Left renal pelvis (tissue), 4 donors: ENCODE results near the gene MAMSTR. TPM values are rescaled to one million over a fixed set of nuclear protein-coding genes. Genes with fewer than 3 reads are reported as not detected.

Experiments
- DNase-seq, 4 donors: peaks; one replicate each; pipeline ENCODE4 v3.0.0-alpha.2; 2013; ENCODE audit warnings: low read depth in 4 of 4, low spot score in 3 of 4
- polyA plus RNA-seq, 4 donors: library from polyadenylated mRNA; unstranded; fragments of 120-200 nt; gene quantifications; one replicate each; pipeline ENCODE4 v1.2.1, GENCODE V29; 2013; ENCODE audit not compliant: insufficient read length in 4 of 4

The MAMSTR gene
- polyA plus RNA-seq, 4 donors, result 4.5 to 13.3 (median 8.5) TPM

DNA sequence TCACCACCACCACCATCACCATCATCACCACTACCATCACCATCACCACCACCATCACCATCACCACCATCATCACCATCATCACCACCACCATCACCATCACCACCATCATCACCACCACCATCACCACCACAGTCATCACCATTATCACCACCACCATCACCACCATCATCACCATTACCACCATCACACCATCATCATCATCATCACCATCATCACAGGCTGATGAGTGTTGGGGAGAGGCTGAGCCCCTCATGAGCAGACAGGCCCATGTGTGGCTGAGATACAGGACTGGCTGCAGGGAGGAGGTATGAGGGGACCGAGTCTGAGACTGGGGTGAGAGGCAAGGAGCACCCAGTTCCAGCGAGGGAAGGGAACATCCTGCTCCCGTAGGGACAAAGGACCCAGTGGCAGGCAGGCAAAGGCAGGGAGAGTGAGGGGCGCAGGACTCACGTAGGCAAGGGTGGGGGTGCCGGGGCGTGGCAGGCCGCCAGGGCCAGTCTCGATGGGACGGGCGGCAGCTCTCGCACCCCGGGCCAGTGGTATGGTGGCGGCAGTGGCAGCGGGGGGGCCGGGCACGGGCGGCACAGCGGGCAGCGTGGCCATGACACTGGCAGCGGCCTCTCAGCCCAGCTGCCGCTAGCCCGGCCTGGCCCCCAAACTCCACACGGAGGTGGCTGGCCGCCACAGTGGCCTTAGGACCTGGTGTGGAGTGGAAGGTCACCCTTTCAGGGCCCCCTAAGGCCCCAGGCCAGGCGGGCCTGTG is 49.4 kb downstream of the MAMSTR start:
- DNase-seq, result no peak

DNA sequence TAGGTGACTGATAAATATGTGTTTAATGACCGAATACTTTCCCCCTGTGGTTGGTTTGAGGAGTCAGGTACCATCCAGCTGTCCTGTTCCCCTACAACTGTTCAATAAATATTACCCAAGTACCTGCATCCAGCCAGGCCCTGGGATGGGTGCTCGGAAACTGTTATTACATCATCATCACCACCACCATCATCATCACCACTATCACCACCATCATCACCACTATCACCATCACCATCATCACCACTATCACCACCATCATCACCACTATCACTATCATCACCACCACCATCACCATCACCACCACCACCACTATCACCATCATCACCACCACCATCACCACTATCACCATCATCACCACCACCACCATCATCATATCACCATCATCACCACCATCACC is 50.8 kb downstream of the MAMSTR start:
- DNase-seq, result no peak

DNA sequence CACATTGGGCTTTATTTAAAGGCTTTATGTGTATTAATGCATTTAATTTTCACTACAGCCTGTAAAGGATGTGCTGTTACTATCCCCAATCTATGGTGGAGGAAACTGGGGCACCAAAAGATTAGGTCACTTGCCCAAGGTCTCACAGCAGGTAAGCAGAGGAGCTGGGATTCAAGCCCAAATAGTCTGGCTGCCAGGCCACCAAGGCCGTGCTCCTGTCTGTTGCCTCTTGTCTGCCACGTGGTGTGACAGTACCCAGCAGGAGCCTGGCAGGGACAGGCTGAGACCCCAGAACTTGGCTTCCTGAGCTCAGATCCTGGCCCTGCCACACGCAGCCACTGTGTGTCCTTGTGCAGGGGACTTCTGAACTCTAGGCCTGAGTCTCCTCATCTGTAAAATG is 51.2 kb downstream of the MAMSTR start:
- no peak for DNase-seq

DNA sequence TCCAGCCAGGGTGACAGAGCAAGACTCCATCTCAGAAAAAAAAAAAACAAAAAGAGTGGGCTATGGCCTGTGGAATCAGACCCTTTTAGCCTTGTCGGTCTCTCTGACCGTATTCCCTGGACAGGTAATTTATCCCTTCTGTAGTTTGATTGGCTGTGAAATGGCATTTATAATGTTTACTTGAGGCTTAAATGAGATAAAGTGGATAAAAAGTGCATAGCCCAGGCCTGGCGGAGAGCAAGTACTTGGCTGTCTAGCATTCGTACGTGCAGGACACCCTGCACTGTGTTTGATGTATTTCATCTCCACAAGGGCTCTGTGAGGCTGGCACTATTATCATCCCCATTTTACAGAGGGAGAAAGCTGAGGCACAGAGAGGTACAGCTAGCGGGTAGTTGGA is 53.7 kb downstream of the MAMSTR start:
- no peak for DNase-seq

DNA sequence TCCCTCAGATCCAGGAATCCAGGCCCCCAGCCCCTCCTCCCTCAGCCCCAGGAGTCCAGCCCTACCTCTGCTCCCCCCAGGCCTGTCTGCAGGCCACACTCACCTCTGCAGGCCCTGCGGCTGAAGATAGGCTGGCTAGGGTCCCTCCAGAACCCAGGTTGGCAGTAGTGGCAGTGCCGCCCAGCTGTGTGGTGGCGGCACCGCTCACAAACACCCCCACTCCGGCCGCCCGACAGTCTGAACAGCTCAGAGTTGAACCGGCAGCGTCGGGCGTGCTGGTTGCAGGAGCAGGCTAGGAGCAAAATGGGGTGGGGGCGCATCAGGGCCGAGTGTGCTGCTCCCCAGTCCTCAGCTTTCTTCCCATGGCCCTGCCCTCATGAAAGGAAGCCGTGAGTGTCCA is 55.0 kb downstream of the MAMSTR start:
- no peak for DNase-seq

DNA sequence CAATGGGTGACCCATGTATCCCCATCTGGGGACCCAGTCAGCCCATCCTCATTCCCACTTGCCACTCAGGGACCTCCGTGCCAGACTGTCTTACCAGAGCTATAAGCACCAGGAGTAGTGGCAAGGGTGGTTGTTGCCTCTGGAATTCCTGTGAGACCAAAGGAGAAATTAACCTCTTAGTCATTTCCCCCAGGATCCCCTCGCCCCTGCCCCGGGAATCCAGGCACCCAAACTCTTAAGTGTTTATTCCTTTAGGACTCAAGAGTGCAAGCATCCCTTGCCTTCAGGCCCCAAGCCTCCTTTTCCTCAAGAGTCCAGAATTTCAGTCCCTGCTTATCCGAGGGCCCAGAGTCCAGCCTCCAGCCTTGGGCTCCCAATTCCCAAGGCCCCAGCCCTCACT is 55.9 kb downstream of the MAMSTR start:
- DNase-seq, result no peak

Other genes starting within 250 kb of the MAMSTR start
- gene LMTK3, start 207.9 kb downstream of the MAMSTR start, polyA plus RNA-seq, result 1 to 10 TPM in 3 of 4 donors, under 1 TPM in 1; 0.41 to 5.3 (median 2.0) TPM
- under 1 TPM; 0.10 to 0.60 (median 0.39) TPM for gene SULT2B1, start 167.6 kb downstream of the MAMSTR start, polyA plus RNA-seq
- gene SPACA4, start 113.0 kb downstream of the MAMSTR start, polyA plus RNA-seq, result under 1 TPM in 1 of 4 donors, not detected in 3; 0.15 TPM
- 1 to 10 TPM in 2 of 4 donors, under 1 TPM in 1, not detected in 1; 0.79 to 3.4 (median 1.9) TPM for gene FAM83E, start 104.6 kb downstream of the MAMSTR start, polyA plus RNA-seq
- 1,000 to 10,000 TPM; 1,033 to 1,349 (median 1,082) TPM for gene RPL18, start 100.5 kb downstream of the MAMSTR start, polyA plus RNA-seq
- 10 to 100 TPM in 3 of 4 donors, 1 to 10 TPM in 1; 8.4 to 34.8 (median 17.7) TPM for gene SPHK2, start 100.2 kb downstream of the MAMSTR start, polyA plus RNA-seq
- 10 to 100 TPM in 3 of 4 donors, 1 to 10 TPM in 1; 9.8 to 17.3 (median 13.9) TPM for gene DBP, start 82.3 kb downstream of the MAMSTR start, polyA plus RNA-seq
- 10 to 100 TPM; 18.2 to 58.7 (median 27.4) TPM for gene CA11, start 73.5 kb downstream of the MAMSTR start, polyA plus RNA-seq
- gene NTN5, start 46.7 kb downstream of the MAMSTR start, polyA plus RNA-seq, result 1 to 10 TPM in 2 of 4 donors, under 1 TPM in 2; 0.83 to 1.9 (median 1.2) TPM
- gene FUT2, start 23.8 kb downstream of the MAMSTR start, polyA plus RNA-seq, result 1 to 10 TPM; 1.3 to 4.5 (median 2.5) TPM
- gene RASIP1, start 20.9 kb upstream of the MAMSTR start, polyA plus RNA-seq, result 10 to 100 TPM; 11.5 to 17.3 (median 13.1) TPM
- gene IZUMO1, start 27.2 kb upstream of the MAMSTR start, polyA plus RNA-seq, result under 1 TPM; 0.08 to 0.53 (median 0.37) TPM
- 1 to 10 TPM in 3 of 4 donors, under 1 TPM in 1; 0.67 to 3.5 (median 3.2) TPM for gene FUT1, start 32.9 kb upstream of the MAMSTR start, polyA plus RNA-seq
- gene FGF21, start 35.8 kb upstream of the MAMSTR start, polyA plus RNA-seq, result not detected
- gene BCAT2, start 91.3 kb upstream of the MAMSTR start, polyA plus RNA-seq, result 10 to 100 TPM; 19.5 to 58.6 (median 32.0) TPM
- 10 to 100 TPM in 3 of 4 donors, 1 to 10 TPM in 1; 8.3 to 38.2 (median 26.3) TPM for gene HSD17B14, start 116.8 kb upstream of the MAMSTR start, polyA plus RNA-seq
- gene PLEKHA4, start 148.9 kb upstream of the MAMSTR start, polyA plus RNA-seq, result 10 to 100 TPM; 19.8 to 60.5 (median 27.7) TPM
- gene PPP1R15A, start 152.7 kb upstream of the MAMSTR start, polyA plus RNA-seq, result 100 to 1,000 TPM in 1 of 4 donors, 10 to 100 TPM in 3; 30.6 to 343 (median 32.6) TPM
- gene TULP2, start 179.0 kb upstream of the MAMSTR start, polyA plus RNA-seq, result 1 to 10 TPM in 3 of 4 donors, under 1 TPM in 1; 0.60 to 1.5 (median 1.3) TPM
- 100 to 1,000 TPM; 223 to 314 (median 261) TPM for gene NUCB1, start 180.6 kb upstream of the MAMSTR start, polyA plus RNA-seq
- gene DHDH, start 214.0 kb upstream of the MAMSTR start, polyA plus RNA-seq, result 1 to 10 TPM; 1.6 to 8.0 (median 6.5) TPM
- gene BAX, start 235.2 kb upstream of the MAMSTR start, polyA plus RNA-seq, result 10 to 100 TPM; 49.6 to 83.8 (median 71.4) TPM
- 1,000 to 10,000 TPM; 1,558 to 2,525 (median 2,184) TPM for gene FTL, start 245.6 kb upstream of the MAMSTR start, polyA plus RNA-seq